Neural crest cell (in vitro differentiated cells): ENCODE measurements around the gene S100A14. TPM values are rescaled to one million over a fixed set of nuclear protein-coding genes. Genes with fewer than 3 reads are reported as not detected.
A peak's percentile ranks its signal among the peaks of the same experiment; 100 is the strongest.
"Not testable (repeated sequence)": the region's sequence is repeated elsewhere in the genome, so short reads cannot be mapped to it uniquely, and the experiment has no call there.

Source experiments
- DNase-seq: peaks from one replicate; pipeline ENCODE4 v3.0.0; 2021; ENCODE audit warnings: low read depth, mixed read lengths, low spot score
- H3K27ac Mint-ChIP-seq: one replicate; pipeline ENCODE4 v1.8.0; 2021; ENCODE audit warnings: mild to moderate bottlenecking, mixed read lengths; ENCODE audit not compliant: unreplicated experiment
- H3K27me3 Mint-ChIP-seq: 2 replicates; pipeline ENCODE4 v1.8.0; 2021; ENCODE audit warnings: low read depth, mild to moderate bottlenecking, mixed read lengths
- H3K36me3 Mint-ChIP-seq: 2 replicates; pipeline ENCODE4 v1.8.0; 2021; ENCODE audit warnings: low read depth, mild to moderate bottlenecking, mixed read lengths
- H3K4me1 Mint-ChIP-seq: 2 replicates; pipeline ENCODE4 v1.8.0; 2021; ENCODE audit warnings: mixed read lengths
- H3K4me3 Mint-ChIP-seq: one replicate; pipeline ENCODE4 v1.8.0; 2021; ENCODE audit warnings: mild to moderate bottlenecking, mixed read lengths
- H3K9me3 Mint-ChIP-seq: 2 replicates; pipeline ENCODE4 v1.8.0; 2021; ENCODE audit warnings: mixed read lengths
- total RNA-seq: library from RNA; stranded (reverse); gene quantifications from 2 replicates; pipeline ENCODE4 v1.2.1, GENCODE V29; 2021
- TF ChIP-seq, protein P1 (sequence below): fragments of 200-600 bp; sonication (generic); conservative IDR thresholded peaks from 2 replicates; pipeline ENCODE4 v1.5.0; 2021; ENCODE audit warnings: antibody characterized with exemption, mild to moderate bottlenecking

S100A14 gene
- total RNA-seq, 1 donor from 2014 or later = not detected

DNA sequence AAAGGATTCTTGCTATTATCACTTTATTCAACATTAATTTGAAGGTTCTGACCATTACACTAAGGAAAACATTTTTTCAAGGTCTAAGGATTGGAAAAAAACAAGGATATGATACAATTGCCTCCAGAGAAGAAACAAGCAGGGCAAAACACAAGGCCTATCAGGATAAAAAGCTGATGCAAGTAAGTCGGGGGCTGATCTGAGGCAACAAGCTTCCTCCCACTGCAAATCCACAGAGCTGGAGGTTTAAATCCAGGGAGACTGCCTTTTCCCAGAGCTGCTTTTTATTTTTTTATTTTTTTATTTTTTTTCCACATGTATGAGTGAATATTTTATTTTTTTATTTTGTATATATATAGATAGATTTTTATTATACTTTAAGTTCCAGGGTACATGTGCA, 31.1 kb downstream of the S100A14 start:
- no peak overlapping the region for H3K4me3 Mint-ChIP-seq
- TF ChIP-seq, protein P1, sequence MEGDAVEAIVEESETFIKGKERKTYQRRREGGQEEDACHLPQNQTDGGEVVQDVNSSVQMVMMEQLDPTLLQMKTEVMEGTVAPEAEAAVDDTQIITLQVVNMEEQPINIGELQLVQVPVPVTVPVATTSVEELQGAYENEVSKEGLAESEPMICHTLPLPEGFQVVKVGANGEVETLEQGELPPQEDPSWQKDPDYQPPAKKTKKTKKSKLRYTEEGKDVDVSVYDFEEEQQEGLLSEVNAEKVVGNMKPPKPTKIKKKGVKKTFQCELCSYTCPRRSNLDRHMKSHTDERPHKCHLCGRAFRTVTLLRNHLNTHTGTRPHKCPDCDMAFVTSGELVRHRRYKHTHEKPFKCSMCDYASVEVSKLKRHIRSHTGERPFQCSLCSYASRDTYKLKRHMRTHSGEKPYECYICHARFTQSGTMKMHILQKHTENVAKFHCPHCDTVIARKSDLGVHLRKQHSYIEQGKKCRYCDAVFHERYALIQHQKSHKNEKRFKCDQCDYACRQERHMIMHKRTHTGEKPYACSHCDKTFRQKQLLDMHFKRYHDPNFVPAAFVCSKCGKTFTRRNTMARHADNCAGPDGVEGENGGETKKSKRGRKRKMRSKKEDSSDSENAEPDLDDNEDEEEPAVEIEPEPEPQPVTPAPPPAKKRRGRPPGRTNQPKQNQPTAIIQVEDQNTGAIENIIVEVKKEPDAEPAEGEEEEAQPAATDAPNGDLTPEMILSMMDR = no peak
- no peak for DNase-seq
- peaks cover 39% of the 10 kb centered on the region for H3K4me1 Mint-ChIP-seq
- H3K27ac Mint-ChIP-seq = no peak overlapping the region
- no peaks in the 10 kb centered on the region for H3K27me3 Mint-ChIP-seq
- no peaks in the 10 kb centered on the region for H3K9me3 Mint-ChIP-seq
- H3K36me3 Mint-ChIP-seq = no peaks in the 10 kb centered on the region

DNA sequence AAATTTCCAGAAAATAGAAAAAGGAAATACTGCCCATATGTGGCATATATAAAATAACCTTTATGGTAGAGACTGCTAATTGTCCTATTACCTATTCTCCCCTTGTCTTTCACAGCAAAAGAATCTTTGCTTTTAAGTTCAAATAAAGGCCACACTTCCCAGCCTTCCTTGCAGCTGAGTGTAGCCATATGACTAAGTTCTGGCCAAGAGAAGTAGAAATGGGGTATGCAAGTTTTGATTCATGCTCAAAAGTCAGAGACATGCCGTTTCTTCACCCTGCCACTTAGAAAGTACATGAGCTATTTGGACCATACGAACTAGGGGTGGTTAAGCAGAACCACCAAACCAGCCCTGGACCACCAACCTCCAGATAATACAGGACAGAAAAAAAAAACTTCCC, 32.1 kb downstream of the S100A14 start:
- H3K4me1 Mint-ChIP-seq = peaks cover 39% of the 10 kb centered on the region
- DNase-seq = no peak
- TF ChIP-seq, protein P1 = no peak
- H3K36me3 Mint-ChIP-seq = no peaks in the 10 kb centered on the region
- H3K27ac Mint-ChIP-seq = no peak overlapping the region
- no peak overlapping the region for H3K4me3 Mint-ChIP-seq
- H3K9me3 Mint-ChIP-seq = no peaks in the 10 kb centered on the region
- H3K27me3 Mint-ChIP-seq = no peaks in the 10 kb centered on the region

DNA sequence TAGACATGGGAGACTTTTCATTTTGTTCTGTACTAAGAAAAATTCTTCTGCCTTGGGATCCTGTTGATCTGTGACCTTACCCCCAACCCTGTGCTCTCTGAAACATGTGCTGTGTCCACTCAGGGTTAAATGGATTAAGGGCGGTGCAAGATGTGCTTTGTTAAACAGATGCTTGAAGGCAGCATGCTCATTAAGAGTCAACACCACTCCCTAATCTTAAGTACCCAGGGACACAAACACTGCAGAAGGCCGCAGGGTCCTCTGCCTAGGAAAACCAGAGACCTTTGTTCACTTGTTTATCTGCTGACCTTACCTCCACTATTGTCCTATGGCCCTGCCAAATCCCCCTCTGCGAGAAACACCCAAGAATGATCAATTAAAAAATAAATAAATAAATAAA, 32.6 kb downstream of the S100A14 start:
- Mint-ChIP-seq H3K4me1 (peaks cover 39% of the 10 kb centered on the region), H3K4me3 (peak overlapping the region; percentile 38)
- not testable (repeated sequence) for H3K36me3 Mint-ChIP-seq, DNase-seq, H3K27ac Mint-ChIP-seq, H3K27me3 Mint-ChIP-seq, H3K9me3 Mint-ChIP-seq

DNA sequence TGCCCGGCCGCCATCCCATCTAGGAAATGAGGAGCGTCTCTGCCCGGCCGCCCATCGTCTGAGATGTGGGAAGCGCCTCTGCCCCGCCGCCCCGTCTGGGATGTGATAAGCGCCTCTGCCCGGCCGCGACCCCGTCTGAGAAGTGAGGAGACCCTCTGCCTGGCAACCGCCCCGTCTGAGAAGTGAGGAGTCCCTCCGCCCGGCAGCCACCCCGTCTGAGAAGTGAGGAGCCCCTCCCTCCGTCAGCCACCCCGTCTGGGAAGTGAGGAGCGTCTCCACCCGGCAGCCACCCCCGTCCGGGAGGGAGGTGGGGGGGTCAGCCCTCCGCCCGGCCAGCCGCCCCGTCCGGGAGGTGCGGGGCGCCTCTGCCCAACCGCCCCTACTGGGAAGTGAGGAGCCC, 33.3 kb downstream of the S100A14 start:
- not testable (repeated sequence) for DNase-seq, H3K36me3 Mint-ChIP-seq, H3K27me3 Mint-ChIP-seq, H3K4me3 Mint-ChIP-seq, H3K9me3 Mint-ChIP-seq, H3K27ac Mint-ChIP-seq
- peaks cover 40% of the 10 kb centered on the region for H3K4me1 Mint-ChIP-seq

DNA sequence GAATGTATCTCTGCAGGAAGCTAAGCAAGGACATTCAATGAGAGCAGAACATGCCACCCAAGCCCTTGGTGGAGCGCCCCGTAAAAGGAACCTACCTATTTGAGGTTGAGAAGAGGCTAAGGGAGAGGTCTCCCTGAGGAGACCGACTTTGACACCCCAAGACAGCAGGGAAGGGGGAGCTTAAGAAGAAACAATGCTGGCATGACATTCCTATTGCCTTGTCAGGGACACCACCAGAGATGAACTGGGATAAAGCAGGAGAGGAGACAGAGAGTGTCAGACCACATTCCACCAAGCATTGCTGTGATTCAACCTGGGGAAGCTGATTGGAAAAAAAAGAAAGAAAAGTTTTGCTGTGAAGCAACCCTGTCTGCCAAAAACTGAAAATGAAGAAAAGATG, 37.2 kb downstream of the S100A14 start:
- Mint-ChIP-seq H3K9me3 (no peaks in the 10 kb centered on the region), H3K4me1 (peaks cover 16% of the 10 kb centered on the region), H3K27ac (no peak overlapping the region), H3K36me3 (no peaks in the 10 kb centered on the region), H3K4me3 (no peak overlapping the region), H3K27me3 (no peaks in the 10 kb centered on the region)
- TF ChIP-seq, protein P1 = no peak
- DNase-seq = no peak

DNA sequence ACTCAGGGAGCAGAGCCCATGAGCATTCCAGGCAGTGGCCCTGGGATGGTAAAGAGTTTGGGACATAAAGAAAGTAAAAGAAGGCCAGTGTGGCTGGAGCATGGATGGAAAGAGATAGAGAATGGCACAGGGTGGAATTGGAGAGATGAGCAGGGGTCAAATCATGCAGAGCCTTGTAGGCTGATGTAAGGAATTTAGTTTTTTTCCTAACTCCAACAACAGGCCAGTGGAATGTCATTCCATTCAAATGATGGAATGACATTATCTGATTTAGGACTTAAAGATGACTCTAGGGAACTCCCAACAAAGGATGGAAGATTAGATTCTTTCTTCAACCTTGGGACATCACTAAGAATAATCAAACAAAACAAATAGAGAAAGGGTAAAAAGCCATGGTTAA, 37.6 kb downstream of the S100A14 start:
- Mint-ChIP-seq H3K4me3 (no peak overlapping the region), H3K4me1 (peaks cover 12% of the 10 kb centered on the region), H3K27me3 (no peaks in the 10 kb centered on the region), H3K9me3 (no peaks in the 10 kb centered on the region), H3K36me3 (no peaks in the 10 kb centered on the region), H3K27ac (no peak overlapping the region)
- TF ChIP-seq, protein P1 = no peak
- no peak for DNase-seq

DNA sequence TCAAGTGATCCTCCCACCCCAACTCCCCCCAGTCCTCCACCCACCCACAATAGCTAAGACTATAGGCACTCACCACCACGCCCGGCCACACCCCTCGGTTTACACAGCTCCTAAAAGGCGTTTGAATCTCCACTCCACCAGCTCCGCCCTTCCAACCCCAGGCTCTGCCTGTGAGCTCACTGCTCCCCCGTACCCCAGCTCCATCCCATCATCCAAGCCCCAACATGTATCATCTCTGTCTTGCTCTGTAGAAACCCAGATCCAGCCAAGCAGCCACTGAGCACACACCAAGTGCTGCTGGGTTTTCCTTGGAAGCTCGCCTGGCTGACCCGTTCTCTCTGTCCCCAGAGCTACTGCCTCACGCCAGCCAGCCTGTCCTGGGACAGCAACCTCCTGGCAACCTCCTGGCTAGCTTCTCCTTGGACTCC, 38.5 kb downstream of the S100A14 start:
- no peak for DNase-seq
- Mint-ChIP-seq H3K36me3 (no peaks in the 10 kb centered on the region), H3K27me3 (no peaks in the 10 kb centered on the region), H3K27ac (no peak overlapping the region), H3K4me3 (no peak overlapping the region), H3K9me3 (no peaks in the 10 kb centered on the region), H3K4me1 (peaks cover 17% of the 10 kb centered on the region)
- TF ChIP-seq, protein P1 = no peak
